Measurements from ENCODE around the gene MATN1. TPM values are rescaled to one million over a fixed set of nuclear protein-coding genes. Genes with fewer than 3 reads are reported as not detected.

The MATN1 gene
- total RNA-seq, 2 experiments from 2014 or later, result 0.32 TPM; not detected in 1

- ATAC-seq (no peak), DNase-seq (no peak)
- CTCF ChIA-PET, result no interaction called here
- Mint-ChIP-seq H3K36me3 (no peaks in the 10 kb centered on the region), H3K4me3 (no peak overlapping the region), H3K27me3 (peaks cover 31% of the 10 kb centered on the region), H3K9me3 (ENCODE audit: low read depth) (peaks cover 6% of the 10 kb centered on the region), H3K27ac (no peak overlapping the region), H3K4me1 (no peaks in the 10 kb centered on the region)
Measured at GRCh38 chr1:30678209-30678608, 45.2 kb downstream of the MATN1 start.

DNA sequence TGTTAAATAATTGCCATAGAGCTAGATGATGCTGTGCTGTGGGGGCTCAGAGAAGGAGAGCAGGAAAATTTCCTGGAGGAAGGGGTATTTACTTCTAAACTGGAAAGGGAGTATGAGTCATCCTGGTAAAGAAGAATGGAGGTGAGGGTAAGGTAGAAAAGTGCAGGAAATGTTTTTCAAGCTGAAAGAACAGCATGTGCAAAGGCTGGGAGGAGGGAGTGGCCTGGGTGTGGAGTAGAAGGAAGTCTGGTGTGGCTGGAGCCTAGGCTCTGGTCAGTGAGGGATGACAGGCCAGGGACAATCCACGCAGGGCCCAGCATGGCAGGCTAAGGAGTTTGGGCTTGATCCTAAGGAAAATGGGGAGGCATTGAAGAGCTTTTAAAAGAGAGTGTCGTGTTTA is 45.9 kb downstream of the MATN1 start:
- DNase-seq, result no peak
- CTCF ChIA-PET, result no interaction called here
- no peak for ATAC-seq
- Mint-ChIP-seq H3K27ac (no peak overlapping the region), H3K36me3 (no peaks in the 10 kb centered on the region), H3K27me3 (peaks cover 28% of the 10 kb centered on the region), H3K9me3 (ENCODE audit: low read depth) (peaks cover 6% of the 10 kb centered on the region), H3K4me3 (no peak overlapping the region), H3K4me1 (no peaks in the 10 kb centered on the region)

DNA sequence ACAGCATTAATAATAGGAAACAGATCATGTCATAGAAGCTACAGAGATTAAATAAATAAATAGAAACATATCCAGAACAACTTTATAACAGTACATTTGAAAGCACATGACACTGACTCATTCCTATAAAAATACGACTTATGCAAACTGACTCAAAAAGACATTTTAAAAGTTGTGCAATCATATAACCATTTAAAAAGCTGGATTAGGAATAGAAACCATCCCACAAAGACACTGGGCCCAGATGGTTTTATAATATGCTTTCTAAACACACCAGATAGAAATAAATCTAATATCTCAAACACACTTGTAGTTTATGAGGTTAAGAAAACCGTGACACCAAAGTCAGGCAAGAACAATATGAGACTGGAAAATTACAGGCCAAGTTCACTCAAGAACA is 47.6 kb downstream of the MATN1 start:
- DNase-seq (no peak), ATAC-seq (no peak)
- peaks cover 6% of the 10 kb centered on the region for H3K9me3 Mint-ChIP-seq (ENCODE audit: low read depth)
- H3K4me3 Mint-ChIP-seq, result no peak overlapping the region
- CTCF ChIA-PET, result no interaction called here
- peaks cover 18% of the 10 kb centered on the region for H3K27me3 Mint-ChIP-seq
- H3K4me1 Mint-ChIP-seq, result no peaks in the 10 kb centered on the region
- H3K36me3 Mint-ChIP-seq, result no peaks in the 10 kb centered on the region
- no peak overlapping the region for H3K27ac Mint-ChIP-seq

- DNase-seq, result no peak
- H3K4me1 Mint-ChIP-seq, result no peaks in the 10 kb centered on the region
- H3K36me3 Mint-ChIP-seq, result no peaks in the 10 kb centered on the region
- no peak overlapping the region for H3K27ac Mint-ChIP-seq
- ATAC-seq, result no peak
- CTCF ChIA-PET, result no interaction called here
- peaks cover 6% of the 10 kb centered on the region for H3K9me3 Mint-ChIP-seq (ENCODE audit: low read depth)
- H3K4me3 Mint-ChIP-seq, result no peak overlapping the region
- H3K27me3 Mint-ChIP-seq, result peaks cover 18% of the 10 kb centered on the region
Measured at GRCh38 chr1:30675289-30675688, 48.1 kb downstream of the MATN1 start.

GRCh38 chr1:30673395-30673794 is 50.0 kb downstream of the MATN1 start:
- H3K27me3 Mint-ChIP-seq, result peaks cover 18% of the 10 kb centered on the region
- H3K36me3 Mint-ChIP-seq, result no peaks in the 10 kb centered on the region
- H3K27ac Mint-ChIP-seq, result no peak overlapping the region
- H3K9me3 Mint-ChIP-seq (ENCODE audit: low read depth), result peaks cover 4% of the 10 kb centered on the region
- no peak overlapping the region for H3K4me3 Mint-ChIP-seq
- CTCF ChIA-PET, result no interaction called here
- DNase-seq (no peak), ATAC-seq (no peak)
- H3K4me1 Mint-ChIP-seq, result no peaks in the 10 kb centered on the region

DNA sequence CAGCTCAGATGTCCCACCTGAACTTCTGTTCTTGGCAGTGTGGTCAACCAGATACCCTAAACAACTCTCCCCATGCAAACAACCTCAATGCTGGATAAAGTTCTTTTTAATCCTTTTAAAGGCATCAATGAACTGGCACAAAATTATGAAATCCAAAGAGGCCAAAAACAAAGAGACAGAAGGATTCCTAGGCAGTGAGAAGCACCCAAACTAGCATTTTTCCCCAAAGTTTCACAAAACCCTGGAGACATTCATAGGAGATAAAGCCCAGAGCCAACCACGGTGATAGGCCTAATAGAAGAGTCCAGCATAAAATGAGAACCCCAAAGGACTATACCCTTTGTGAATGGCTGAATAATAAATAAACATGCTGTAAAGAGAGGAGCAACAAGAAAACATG is 50.7 kb downstream of the MATN1 start:
- Mint-ChIP-seq H3K4me3 (no peak overlapping the region), H3K27me3 (peaks cover 18% of the 10 kb centered on the region), H3K4me1 (no peaks in the 10 kb centered on the region), H3K27ac (no peak overlapping the region), H3K9me3 (ENCODE audit: low read depth) (peaks cover 4% of the 10 kb centered on the region), H3K36me3 (no peaks in the 10 kb centered on the region)
- ATAC-seq (no peak), DNase-seq (no peak)
- CTCF ChIA-PET, result no interaction called here

GRCh38 chr1:30670240-30671060 is 52.9 kb downstream of the MATN1 start:
- CTCF ChIA-PET, result no interaction called here
- no peaks in the 10 kb centered on the region for H3K36me3 Mint-ChIP-seq
- no peak overlapping the region for H3K27ac Mint-ChIP-seq
- ATAC-seq, result no peak
- H3K27me3 Mint-ChIP-seq, result peaks cover 14% of the 10 kb centered on the region
- no peaks in the 10 kb centered on the region for H3K4me1 Mint-ChIP-seq
- DNase-seq, result no peak
- no peak overlapping the region for H3K4me3 Mint-ChIP-seq
- peaks cover 4% of the 10 kb centered on the region for H3K9me3 Mint-ChIP-seq (ENCODE audit: low read depth)

- Mint-ChIP-seq H3K9me3 (ENCODE audit: low read depth) (peaks cover 2% of the 10 kb centered on the region), H3K27ac (no peak overlapping the region), H3K36me3 (no peaks in the 10 kb centered on the region), H3K27me3 (peaks cover 7% of the 10 kb centered on the region), H3K4me1 (no peaks in the 10 kb centered on the region), H3K4me3 (no peak overlapping the region)
- no peak for DNase-seq
- CTCF ChIA-PET, result no interaction called here
- ATAC-seq, result no peak
Measured at GRCh38 chr1:30668546-30669327, 54.6 kb downstream of the MATN1 start.

DNA sequence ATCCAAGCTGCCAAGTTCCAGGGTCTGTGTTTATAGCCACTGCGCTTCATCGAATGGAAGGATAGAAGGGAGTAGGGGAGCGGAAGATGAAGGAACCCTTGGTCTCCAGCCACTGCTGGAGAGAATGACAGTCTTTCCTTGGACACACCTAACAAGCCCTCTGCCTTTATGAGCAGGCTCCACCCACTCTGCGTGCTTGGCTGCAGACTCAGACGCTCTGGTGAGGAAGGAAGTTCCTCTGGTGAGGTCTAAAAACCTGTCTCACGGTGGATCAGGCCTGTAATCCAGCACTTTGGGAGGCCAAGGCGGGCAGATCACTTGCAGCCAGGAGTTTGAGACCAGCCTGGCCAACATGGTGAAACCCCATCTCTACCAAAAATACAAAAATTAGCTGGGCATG is 55.4 kb downstream of the MATN1 start:
- H3K27ac Mint-ChIP-seq, result no peak overlapping the region
- CTCF ChIA-PET, result no interaction called here
- H3K4me3 Mint-ChIP-seq, result no peak overlapping the region
- H3K9me3 Mint-ChIP-seq (ENCODE audit: low read depth), result no peaks in the 10 kb centered on the region
- no peaks in the 10 kb centered on the region for H3K4me1 Mint-ChIP-seq
- peaks cover 5% of the 10 kb centered on the region for H3K27me3 Mint-ChIP-seq
- H3K36me3 Mint-ChIP-seq, result no peaks in the 10 kb centered on the region
- ATAC-seq, result no peak
- no peak for DNase-seq

DNA sequence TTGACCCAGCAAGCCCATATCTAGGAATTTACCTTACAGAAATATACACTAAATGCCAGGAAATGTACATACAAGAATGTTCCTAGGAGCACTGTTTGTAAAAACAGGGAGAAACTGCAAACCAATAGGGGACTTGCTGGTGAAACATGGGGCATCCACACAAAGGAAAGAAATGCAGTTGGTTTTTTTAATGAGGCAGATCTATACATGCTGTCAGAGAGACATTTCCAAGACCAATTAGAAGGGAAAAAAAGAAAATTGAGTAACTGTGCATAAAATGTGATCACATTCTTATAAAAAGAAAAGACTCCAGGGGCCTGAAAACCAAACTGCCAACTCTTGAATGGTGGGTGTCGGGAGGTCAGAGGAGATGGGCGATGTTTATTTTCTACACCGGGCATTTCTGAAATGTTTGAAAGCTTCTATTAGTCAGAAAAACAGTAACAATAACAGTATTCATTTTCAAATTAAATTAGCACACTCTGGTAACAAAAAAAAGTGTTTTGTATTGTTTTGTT is 56.6 kb downstream of the MATN1 start:
- Mint-ChIP-seq H3K4me1 (no peaks in the 10 kb centered on the region), H3K4me3 (no peak overlapping the region), H3K36me3 (no peaks in the 10 kb centered on the region), H3K9me3 (ENCODE audit: low read depth) (no peaks in the 10 kb centered on the region), H3K27me3 (no peaks in the 10 kb centered on the region), H3K27ac (no peak overlapping the region)
- CTCF ChIA-PET, result no interaction called here
- no peak for ATAC-seq
- no peak for DNase-seq

GRCh38 chr1:30665216-30666010 is 58.0 kb downstream of the MATN1 start:
- Mint-ChIP-seq H3K27ac (no peak overlapping the region), H3K9me3 (ENCODE audit: low read depth) (no peaks in the 10 kb centered on the region), H3K4me1 (no peaks in the 10 kb centered on the region), H3K36me3 (no peaks in the 10 kb centered on the region), H3K27me3 (no peaks in the 10 kb centered on the region), H3K4me3 (no peak overlapping the region)
- CTCF ChIA-PET, result no interaction called here
- DNase-seq (no peak), ATAC-seq (no peak)

DNA sequence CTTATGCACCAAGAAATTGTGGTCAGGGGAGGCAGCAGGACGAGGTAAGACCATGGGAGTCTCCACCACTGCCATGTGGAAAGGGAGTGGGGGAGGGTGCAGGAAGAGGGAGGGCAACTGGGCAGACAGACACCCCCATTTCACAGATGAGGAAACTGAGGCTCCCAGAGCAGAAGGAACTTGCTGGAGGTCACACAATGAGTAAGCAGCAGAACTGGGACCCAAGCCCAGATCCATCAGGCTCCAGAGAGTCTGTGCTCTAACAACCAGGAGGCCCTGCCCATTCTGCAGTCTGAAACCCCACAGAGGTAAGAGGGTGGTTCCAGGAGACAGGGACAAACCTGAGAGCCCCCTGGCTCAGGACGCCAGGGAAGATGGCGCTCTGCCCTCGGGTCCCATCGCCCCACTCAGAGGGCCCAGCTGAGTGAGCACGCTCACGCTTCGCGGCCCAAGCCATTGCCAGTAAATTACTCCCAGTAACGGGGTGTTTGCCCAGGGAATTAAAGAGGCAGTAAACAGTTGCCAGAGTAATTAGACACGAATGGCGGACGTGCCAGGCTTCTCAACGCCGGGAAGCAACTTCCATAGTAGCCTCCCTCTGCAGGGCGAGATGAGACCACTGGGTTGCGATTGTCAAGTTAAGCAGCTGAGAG is 59.2 kb downstream of the MATN1 start:
- Mint-ChIP-seq H3K4me1 (no peaks in the 10 kb centered on the region), H3K27me3 (no peaks in the 10 kb centered on the region), H3K9me3 (ENCODE audit: low read depth) (no peaks in the 10 kb centered on the region), H3K27ac (no peak overlapping the region), H3K4me3 (no peak overlapping the region), H3K36me3 (no peaks in the 10 kb centered on the region)
- ATAC-seq, result no peak
- CTCF ChIA-PET, result no interaction called here
- DNase-seq, result no peak

GRCh38 chr1:30663596-30664091 is 59.7 kb downstream of the MATN1 start:
- Mint-ChIP-seq H3K9me3 (ENCODE audit: low read depth) (no peaks in the 10 kb centered on the region), H3K27ac (no peak overlapping the region), H3K4me1 (no peaks in the 10 kb centered on the region), H3K36me3 (no peaks in the 10 kb centered on the region), H3K27me3 (no peaks in the 10 kb centered on the region), H3K4me3 (no peak overlapping the region)
- CTCF ChIA-PET, result no interaction called here
- no peak for ATAC-seq
- no peak for DNase-seq
